ENCODE data around the gene VTI1B. TPM values are rescaled to one million over a fixed set of nuclear protein-coding genes. Genes with fewer than 3 reads are reported as not detected.

Gene VTI1B
- total and polyA plus RNA-seq, 2 donors (not counting 1 experiment from before 2014, with no cell fraction given), result 19.5 to 58.8 TPM

DNA sequence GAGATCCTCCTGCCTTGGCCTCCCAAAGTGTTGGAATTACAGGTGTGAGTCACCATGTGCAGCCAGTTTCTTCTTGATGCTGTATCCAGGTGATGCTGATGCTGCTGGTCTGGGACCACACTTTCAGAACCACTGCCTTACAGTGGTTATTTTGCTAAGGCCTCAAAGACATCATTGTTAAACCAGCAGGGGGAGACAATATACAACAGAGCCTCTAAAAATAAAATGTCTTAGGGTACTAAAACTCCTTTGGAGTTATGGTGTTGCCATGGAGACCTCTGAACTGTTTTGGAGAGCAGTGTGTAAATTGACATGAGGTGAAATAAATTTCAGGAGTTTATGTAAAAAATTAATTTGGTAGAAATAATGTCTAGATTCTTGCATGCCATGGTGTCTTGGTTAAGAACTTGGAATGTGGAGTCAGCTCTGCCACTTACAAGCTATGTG is 55.8 kb downstream of the VTI1B start:
- DNase-seq, result peak; percentile 75
- no peak overlapping the region for H2AFZ ChIP-seq (ENCODE audit: insufficient read depth, low read depth, low read length, poor library complexity, severe bottlenecking)

DNA sequence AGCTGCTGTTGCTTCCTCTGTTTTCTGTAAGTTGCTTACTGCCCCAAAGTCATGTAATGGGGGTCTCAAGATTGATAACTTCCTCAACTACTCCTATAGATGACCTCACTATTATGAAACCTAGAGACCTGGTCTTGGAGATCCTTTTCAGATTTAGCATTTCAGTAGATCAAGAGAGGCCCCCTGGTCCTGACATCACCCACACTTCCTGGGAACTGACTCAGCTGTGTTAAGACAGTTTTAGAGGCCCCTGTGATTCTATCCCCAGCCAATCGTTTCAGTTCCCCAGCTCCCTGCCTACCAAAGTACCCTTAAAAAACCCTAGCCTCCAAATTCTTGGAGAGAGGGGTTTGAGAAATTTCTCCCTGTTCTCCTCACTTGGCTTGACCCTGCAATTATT is 63.9 kb downstream of the VTI1B start:
- ATAC-seq (ENCODE audit: low read depth), result no peak
- TF ChIP-seq, protein P1, sequence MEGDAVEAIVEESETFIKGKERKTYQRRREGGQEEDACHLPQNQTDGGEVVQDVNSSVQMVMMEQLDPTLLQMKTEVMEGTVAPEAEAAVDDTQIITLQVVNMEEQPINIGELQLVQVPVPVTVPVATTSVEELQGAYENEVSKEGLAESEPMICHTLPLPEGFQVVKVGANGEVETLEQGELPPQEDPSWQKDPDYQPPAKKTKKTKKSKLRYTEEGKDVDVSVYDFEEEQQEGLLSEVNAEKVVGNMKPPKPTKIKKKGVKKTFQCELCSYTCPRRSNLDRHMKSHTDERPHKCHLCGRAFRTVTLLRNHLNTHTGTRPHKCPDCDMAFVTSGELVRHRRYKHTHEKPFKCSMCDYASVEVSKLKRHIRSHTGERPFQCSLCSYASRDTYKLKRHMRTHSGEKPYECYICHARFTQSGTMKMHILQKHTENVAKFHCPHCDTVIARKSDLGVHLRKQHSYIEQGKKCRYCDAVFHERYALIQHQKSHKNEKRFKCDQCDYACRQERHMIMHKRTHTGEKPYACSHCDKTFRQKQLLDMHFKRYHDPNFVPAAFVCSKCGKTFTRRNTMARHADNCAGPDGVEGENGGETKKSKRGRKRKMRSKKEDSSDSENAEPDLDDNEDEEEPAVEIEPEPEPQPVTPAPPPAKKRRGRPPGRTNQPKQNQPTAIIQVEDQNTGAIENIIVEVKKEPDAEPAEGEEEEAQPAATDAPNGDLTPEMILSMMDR (IDR thresholded peaks at IDR 0.05), result no peak
- Mint-ChIP-seq H3K9me3 (ENCODE audit: insufficient read depth) (no peaks in the 10 kb centered on the region), H3K4me3 (no peak overlapping the region), H3K4me1 (no peaks in the 10 kb centered on the region), H3K27ac (no peak overlapping the region), H3K27me3 (no peaks in the 10 kb centered on the region)
- intact Hi-C loops (cut with micrococcal nuclease), result no loop called here
- CTCF ChIA-PET, result no interaction called here
- DNase-seq, result no peak
- H3K4me3 ChIP-seq (ENCODE audit: control extremely low read depth in 1 of 5, extremely low read depth in 1 of 5, insufficient read depth in 1 of 5, low read depth in 2 of 5, low read length in 4 of 5), result no peak overlapping the region
- no peaks in the 10 kb centered on the region for H3K9me3 ChIP-seq (ENCODE audit: control extremely low read depth in 1 of 3, control insufficient read depth in 2 of 3, insufficient read depth in 1 of 3, low read length in 2 of 3)
- H3K79me2 ChIP-seq (ENCODE audit: control insufficient read depth, insufficient read depth, low read length), result no peaks in the 10 kb centered on the region
- no peaks in the 10 kb centered on the region for H3K4me1 ChIP-seq (ENCODE audit: control insufficient read depth in 2 of 2, insufficient read depth in 2 of 2, low read length in 2 of 2)
- no peaks in the 10 kb centered on the region for H4K20me1 ChIP-seq (ENCODE audit: control insufficient read depth, insufficient read depth, low read length, poor library complexity, severe bottlenecking)
- H3K4me2 ChIP-seq (replicated peaks; ENCODE audit: low read depth, low read length, poor library complexity, severe bottlenecking), result no peak overlapping the region
- H2AFZ ChIP-seq (ENCODE audit: insufficient read depth, low read depth, low read length, poor library complexity, severe bottlenecking), result no peak overlapping the region
- no CpG with 5 or more reads among the region's 1 CpG for WGBS (ENCODE audit: insufficient coverage)
- no peaks in the 10 kb centered on the region for H3K36me3 ChIP-seq (replicated peaks in 1 of 2; ENCODE audit: control extremely low read depth in 1 of 2, control insufficient read depth in 1 of 2, extremely low read depth in 1 of 2, insufficient read depth in 2 of 2, low read length in 1 of 2)
- POLR2A ChIA-PET, result no interaction called here
- H3K27me3 ChIP-seq (replicated peaks in 1 of 4; ENCODE audit: control extremely low read depth in 1 of 4, control insufficient read depth in 3 of 4, insufficient read depth in 4 of 4, low read length in 3 of 4), result no peaks in the 10 kb centered on the region
- H3K9ac ChIP-seq (ENCODE audit: low read length), result no peak overlapping the region
- no peak overlapping the region for H3K27ac ChIP-seq (ENCODE audit: low read length in 2 of 2)

More for the DNA sequence above, 55.8 kb downstream of the VTI1B start:
- Mint-ChIP-seq H3K9me3 (ENCODE audit: insufficient read depth) (no peaks in the 10 kb centered on the region), H3K27ac (peak overlapping the region; percentile 18), H3K27me3 (no peaks in the 10 kb centered on the region), H3K4me1 (peaks cover 23% of the 10 kb centered on the region), H3K4me3 (peak overlapping the region; percentile 92)
- POLR2A ChIA-PET, result interaction anchor here (2.1 to 3.0 kb wide), 2 partner anchors 19 to 56 kb away, joined by 6 to 11 read pairs; partner anchors contain the start of genes PIGH and VTI1B
- no peaks in the 10 kb centered on the region for H3K79me2 ChIP-seq (ENCODE audit: control insufficient read depth, insufficient read depth, low read length)
- H3K4me2 ChIP-seq (replicated peaks; ENCODE audit: low read depth, low read length, poor library complexity, severe bottlenecking), result peak overlapping the region; percentile 97
- peak overlapping the region in 1 of 5 experiments; percentile 94 for H3K4me3 ChIP-seq (ENCODE audit: control extremely low read depth in 1 of 5, extremely low read depth in 1 of 5, insufficient read depth in 1 of 5, low read depth in 2 of 5, low read length in 4 of 5)
- CTCF ChIA-PET, result interaction anchor here (0.6 to 2.2 kb wide), 22 partner anchors 9 to 259 kb away, joined by 3 to 36 read pairs (median 4); partner anchors contain the start of genes ATP6V1D, EIF2S1, PIGH and RDH11
- TF ChIP-seq, protein P1 (IDR thresholded peaks at IDR 0.05), result peak; percentile 78
- TF ChIP-seq EZH2 (IDR thresholded peaks at IDR 0.05; ENCODE audit: borderline replicate concordance, insufficient read depth, low read depth, low read length, poor library complexity, severe bottlenecking), result no peak
- no peaks in the 10 kb centered on the region for H4K20me1 ChIP-seq (ENCODE audit: control insufficient read depth, insufficient read depth, low read length, poor library complexity, severe bottlenecking)
- intact Hi-C loops (cut with micrococcal nuclease), result loop anchor here (1.0 to 5.0 kb wide), 8 partner anchors 18 to 199 kb away; partner anchors contain the start of genes PIGH, RAD51B, RDH11 and TMEM229B
- peaks cover 12 to 18% of the 10 kb centered on the region in 2 donors for H3K4me1 ChIP-seq (ENCODE audit: control insufficient read depth in 2 of 2, insufficient read depth in 2 of 2, low read length in 2 of 2)
- no peaks in the 10 kb centered on the region for H3K36me3 ChIP-seq (replicated peaks in 1 of 2; ENCODE audit: control extremely low read depth in 1 of 2, control insufficient read depth in 1 of 2, extremely low read depth in 1 of 2, insufficient read depth in 2 of 2, low read length in 1 of 2)
- H3K27me3 ChIP-seq (replicated peaks in 1 of 4; ENCODE audit: control extremely low read depth in 1 of 4, control insufficient read depth in 3 of 4, insufficient read depth in 4 of 4, low read length in 3 of 4), result peaks cover 0 to 4% (median 0%) of the 10 kb centered on the region in 4 experiments
- ATAC-seq (ENCODE audit: low read depth), result no peak
- peak overlapping the region; percentile 71 for H3K9ac ChIP-seq (ENCODE audit: low read length)
- H3K27ac ChIP-seq (ENCODE audit: low read length in 2 of 2), result peak overlapping the region; percentile 76 to 78
- H3K9me3 ChIP-seq (ENCODE audit: control extremely low read depth in 1 of 3, control insufficient read depth in 2 of 3, insufficient read depth in 1 of 3, low read length in 2 of 3), result no peaks in the 10 kb centered on the region

Measured in B cell (primary cell).